DOHH2 (cell line): ENCODE data around the gene NXPH4.
A peak's percentile ranks its signal among the peaks of the same experiment; 100 is the strongest.

Experiments
- H3F3A ChIP-seq: fragments of 200-600 bp; sonication (generic), shearing (Covaris generic); 2 replicates; pipeline ENCODE4 v1.6.0; 2016; ENCODE audit warnings: antibody characterized with exemption, mild to moderate bottlenecking; ENCODE audit not compliant: control insufficient read depth, insufficient read depth
- H3K27ac ChIP-seq: fragments of 200-600 bp; sonication (generic); 2 replicates; pipeline ENCODE4 v1.5.1; 2014; ENCODE audit warnings: low read depth, mild to moderate bottlenecking, low read length, moderate library complexity
- H3K27me3 ChIP-seq: fragments of 200-600 bp; sonication (generic); 2 replicates; pipeline ENCODE4 v1.6.1; 2014; ENCODE audit warnings: mild to moderate bottlenecking, low read length, mixed read lengths; ENCODE audit not compliant: control insufficient read depth
- H3K36me3 ChIP-seq: fragments of 200-600 bp; sonication (generic); 2 replicates; pipeline ENCODE4 v1.6.1; 2014; ENCODE audit warnings: mild to moderate bottlenecking, low read length, moderate library complexity, mixed read lengths; ENCODE audit not compliant: control insufficient read depth
- H3K4me1 ChIP-seq: fragments of 200-600 bp; sonication (generic); 2 replicates; pipeline ENCODE4 v1.6.1; 2014; ENCODE audit warnings: mild to moderate bottlenecking, low read length, mixed read lengths; ENCODE audit not compliant: control insufficient read depth
- H3K4me2 ChIP-seq: fragments of 200-600 bp; sonication (generic); 2 replicates; pipeline ENCODE4 v1.6.0; 2014; ENCODE audit warnings: mild to moderate bottlenecking, low read length, moderate library complexity
- H3K4me3 ChIP-seq: fragments of 200-600 bp; sonication (generic); 2 replicates; pipeline ENCODE4 v1.5.1; 2014; ENCODE audit warnings: mild to moderate bottlenecking, low read length, mixed read lengths
- H3K79me2 ChIP-seq: fragments of 200-600 bp; sonication (generic); 2 replicates; pipeline ENCODE4 v1.6.1; 2014; ENCODE audit warnings: mild to moderate bottlenecking, low read length, mixed read lengths; ENCODE audit not compliant: control insufficient read depth
- H3K9me2 ChIP-seq: fragments of 200-600 bp; sonication (generic); replicated peaks from 2 replicates; pipeline ENCODE4 v1.6.1; 2014; ENCODE audit warnings: mild to moderate bottlenecking, low read length, mixed read lengths; ENCODE audit not compliant: control insufficient read depth
- H3K9me3 ChIP-seq: fragments of 200-600 bp; sonication (generic); 2 replicates; pipeline ENCODE4 v1.6.1; 2014; ENCODE audit warnings: antibody characterized with exemption, low read length, mixed read lengths; ENCODE audit not compliant: control insufficient read depth, insufficient read depth
- H4K20me1 ChIP-seq: fragments of 200-600 bp; sonication (generic); 2 replicates; pipeline ENCODE4 v1.6.0; 2014; ENCODE audit warnings: low read depth, mild to moderate bottlenecking, antibody characterized with exemption, low read length, moderate library complexity; ENCODE audit not compliant: control insufficient read depth, insufficient read depth
- EZH2phosphoT487 ChIP-seq: fragments of 200-600 bp; sonication (generic); IDR thresholded peaks from 2 replicates; pipeline ENCODE4 v1.6.1; 2017; ENCODE audit warnings: borderline replicate concordance, mild to moderate bottlenecking, antibody characterized with exemption, low read length, moderate library complexity, mixed read lengths
- TF ChIP-seq, protein P1 (sequence below): fragments of 200-600 bp; sonication (generic); IDR thresholded peaks from one replicate; pipeline ENCODE4 v1.5.1; 2014; ENCODE audit warnings: antibody characterized with exemption, mild to moderate bottlenecking, low read depth, low read length; ENCODE audit not compliant: poor library complexity, severe bottlenecking

The NXPH4 gene

DNA sequence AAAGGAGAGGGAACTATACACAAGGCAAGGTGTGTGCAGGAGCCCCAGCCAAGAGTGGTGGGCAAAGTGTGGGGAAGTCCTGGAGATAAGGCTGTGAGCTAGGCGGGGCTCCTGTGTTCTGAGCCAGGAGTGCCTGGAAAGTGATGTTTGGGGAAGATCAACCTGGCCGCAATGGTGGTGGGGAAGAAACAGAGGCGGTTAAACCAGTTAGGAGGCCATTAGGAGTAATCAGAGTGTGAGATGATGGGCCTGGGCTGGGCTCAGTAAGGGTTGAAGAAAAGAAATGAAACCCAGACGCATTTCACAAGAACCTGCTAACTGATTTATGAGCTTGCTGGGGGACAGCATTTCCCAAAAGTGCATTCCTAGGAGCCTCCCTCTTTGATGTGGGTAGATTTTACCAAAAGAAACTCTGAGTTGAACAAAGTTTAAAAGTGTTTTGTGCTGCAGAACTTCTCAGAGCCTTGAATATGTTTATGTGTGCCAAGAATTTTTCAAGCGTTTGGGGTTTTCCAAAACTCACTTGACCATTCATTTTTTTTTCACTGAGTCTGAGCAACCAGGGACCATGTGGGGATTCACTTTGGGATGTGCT lies 34.9 kb upstream of the NXPH4 start:
- Histone ChIP-seq H3K9me2 (no peaks in the 10 kb centered on the region), H3K79me2 (no peaks in the 10 kb centered on the region), H3K27me3 (peaks cover 4% of the 10 kb centered on the region; the same call in 1 of the 2 replicates), H3K4me2 (no peak overlapping the region), H3K27ac (no peak overlapping the region), H3K36me3 (no peaks in the 10 kb centered on the region), H3K9me3 (no peaks in the 10 kb centered on the region), H3F3A (0 out of 2 replicates have a peak, but pooled peaks cover 1% of the 10 kb centered on the region), H4K20me1 (no peaks in the 10 kb centered on the region), H3K4me1 (peaks cover 15% of the 10 kb centered on the region), H3K4me3 (no peak overlapping the region)
- TF ChIP-seq, protein P1, sequence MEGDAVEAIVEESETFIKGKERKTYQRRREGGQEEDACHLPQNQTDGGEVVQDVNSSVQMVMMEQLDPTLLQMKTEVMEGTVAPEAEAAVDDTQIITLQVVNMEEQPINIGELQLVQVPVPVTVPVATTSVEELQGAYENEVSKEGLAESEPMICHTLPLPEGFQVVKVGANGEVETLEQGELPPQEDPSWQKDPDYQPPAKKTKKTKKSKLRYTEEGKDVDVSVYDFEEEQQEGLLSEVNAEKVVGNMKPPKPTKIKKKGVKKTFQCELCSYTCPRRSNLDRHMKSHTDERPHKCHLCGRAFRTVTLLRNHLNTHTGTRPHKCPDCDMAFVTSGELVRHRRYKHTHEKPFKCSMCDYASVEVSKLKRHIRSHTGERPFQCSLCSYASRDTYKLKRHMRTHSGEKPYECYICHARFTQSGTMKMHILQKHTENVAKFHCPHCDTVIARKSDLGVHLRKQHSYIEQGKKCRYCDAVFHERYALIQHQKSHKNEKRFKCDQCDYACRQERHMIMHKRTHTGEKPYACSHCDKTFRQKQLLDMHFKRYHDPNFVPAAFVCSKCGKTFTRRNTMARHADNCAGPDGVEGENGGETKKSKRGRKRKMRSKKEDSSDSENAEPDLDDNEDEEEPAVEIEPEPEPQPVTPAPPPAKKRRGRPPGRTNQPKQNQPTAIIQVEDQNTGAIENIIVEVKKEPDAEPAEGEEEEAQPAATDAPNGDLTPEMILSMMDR, result no peak
- TF ChIP-seq EZH2phosphoT487, result no peak

DNA sequence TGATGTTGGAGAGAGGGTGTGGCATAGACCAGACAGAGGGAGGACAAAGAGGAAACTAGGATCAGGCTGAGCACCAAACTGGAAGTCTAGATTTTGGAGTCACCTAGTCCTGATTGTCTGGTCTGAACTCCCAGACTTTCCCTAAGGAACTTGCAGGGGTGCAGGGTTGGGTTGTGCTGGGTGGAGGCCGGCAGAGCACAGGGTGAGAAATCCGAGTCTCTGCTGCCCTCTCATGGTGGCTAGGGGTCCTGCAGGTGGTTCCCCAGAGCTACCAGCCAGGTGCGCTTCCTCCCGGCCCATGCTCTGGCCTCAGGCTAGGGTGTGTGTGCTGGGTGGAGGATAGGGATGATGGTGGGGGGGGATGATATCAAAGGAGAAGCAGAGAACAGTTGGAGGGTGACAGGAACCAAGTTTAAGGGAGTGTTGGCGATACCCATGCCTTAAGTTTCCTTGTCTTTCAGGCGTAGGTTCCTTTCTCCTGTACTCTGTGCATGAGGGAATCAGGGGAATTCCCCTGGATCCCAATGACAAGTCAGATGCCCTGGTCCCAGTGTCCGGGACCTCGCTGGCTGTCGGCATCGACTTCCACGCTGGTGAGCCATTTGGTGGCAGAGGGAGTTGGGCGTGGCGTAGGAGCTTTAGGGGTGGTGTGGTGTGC lies 33.5 kb upstream of the NXPH4 start:
- Histone ChIP-seq H3F3A (no peaks in the 10 kb centered on the region), H3K27me3 (peaks cover 4% of the 10 kb centered on the region; the same call in 1 of the 2 replicates), H3K4me1 (peaks cover 6% of the 10 kb centered on the region), H3K4me3 (no peak overlapping the region), H3K9me2 (no peaks in the 10 kb centered on the region), H3K36me3 (no peaks in the 10 kb centered on the region), H4K20me1 (no peaks in the 10 kb centered on the region), H3K27ac (no peak overlapping the region), H3K4me2 (no peak overlapping the region), H3K9me3 (no peaks in the 10 kb centered on the region), H3K79me2 (no peaks in the 10 kb centered on the region)
- TF ChIP-seq, protein P1, result peak; percentile 98
- no peak for TF ChIP-seq EZH2phosphoT487

DNA sequence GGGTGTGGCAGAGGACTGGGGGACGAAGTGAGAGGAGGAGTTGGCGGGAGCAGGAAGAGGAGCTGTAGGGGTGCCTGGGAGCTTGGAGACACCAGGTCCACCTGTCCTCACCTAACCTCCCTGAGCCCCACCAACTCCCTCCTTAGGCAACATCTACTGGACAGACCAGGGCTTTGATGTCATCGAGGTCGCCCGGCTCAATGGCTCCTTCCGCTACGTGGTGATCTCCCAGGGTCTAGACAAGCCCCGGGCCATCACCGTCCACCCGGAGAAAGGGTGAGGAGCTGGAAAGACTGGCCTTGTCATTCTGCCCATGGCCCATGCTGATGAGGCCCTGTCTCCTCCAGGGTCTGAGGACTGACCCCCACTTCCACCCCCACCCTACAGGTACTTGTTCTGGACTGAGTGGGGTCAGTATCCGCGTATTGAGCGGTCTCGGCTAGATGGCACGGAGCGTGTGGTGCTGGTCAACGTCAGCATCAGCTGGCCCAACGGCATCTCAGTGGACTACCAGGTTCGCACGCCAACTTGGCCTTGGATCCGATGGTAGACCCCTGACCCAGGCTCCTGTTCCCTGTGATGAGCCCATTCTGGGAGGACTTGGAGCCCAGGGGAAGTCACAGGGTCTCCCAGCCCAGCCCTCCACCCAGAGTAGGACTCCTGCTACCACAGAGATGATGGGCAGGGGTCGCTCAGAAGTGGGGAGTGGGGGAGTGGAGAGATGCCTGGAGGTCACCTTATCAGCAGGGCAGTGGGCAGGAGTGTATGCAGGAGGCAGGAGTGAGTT lies 32.5 kb upstream of the NXPH4 start:
- H3F3A ChIP-seq, result no peaks in the 10 kb centered on the region
- H3K9me2 ChIP-seq, result no peaks in the 10 kb centered on the region
- no peak overlapping the region for H3K4me3 ChIP-seq
- peaks cover 4% of the 10 kb centered on the region; the same call in 1 of the 2 replicates for H3K27me3 ChIP-seq
- H3K4me1 ChIP-seq, result peaks cover 2% of the 10 kb centered on the region; the same call in 1 of the 2 replicates
- no peaks in the 10 kb centered on the region for H3K79me2 ChIP-seq
- H3K27ac ChIP-seq, result no peak overlapping the region
- no peaks in the 10 kb centered on the region for H4K20me1 ChIP-seq
- H3K9me3 ChIP-seq, result no peaks in the 10 kb centered on the region
- TF ChIP-seq EZH2phosphoT487, result no peak
- TF ChIP-seq, protein P1, result no peak
- no peaks in the 10 kb centered on the region for H3K36me3 ChIP-seq
- H3K4me2 ChIP-seq, result no peak overlapping the region
